KBM-7 (cell line): ENCODE data around the gene DPP4.
A peak's percentile ranks its signal among the peaks of the same experiment; 100 is the strongest.

Source experiments
- DNase-seq: peaks from one replicate; pipeline ENCODE4 v3.0.0-alpha.2; 2015
- in situ Hi-C: fragments of 300-500 bp; cut with MboI; formaldehyde crosslinking; loops from 2 replicates; pipeline ENCODE4 v1.14.3; 2020; ENCODE audit warnings: low sequenced_read_pairs, low pct_unique_long_range_greater_than_20kb, mixed read lengths

Gene DPP4

DNA sequence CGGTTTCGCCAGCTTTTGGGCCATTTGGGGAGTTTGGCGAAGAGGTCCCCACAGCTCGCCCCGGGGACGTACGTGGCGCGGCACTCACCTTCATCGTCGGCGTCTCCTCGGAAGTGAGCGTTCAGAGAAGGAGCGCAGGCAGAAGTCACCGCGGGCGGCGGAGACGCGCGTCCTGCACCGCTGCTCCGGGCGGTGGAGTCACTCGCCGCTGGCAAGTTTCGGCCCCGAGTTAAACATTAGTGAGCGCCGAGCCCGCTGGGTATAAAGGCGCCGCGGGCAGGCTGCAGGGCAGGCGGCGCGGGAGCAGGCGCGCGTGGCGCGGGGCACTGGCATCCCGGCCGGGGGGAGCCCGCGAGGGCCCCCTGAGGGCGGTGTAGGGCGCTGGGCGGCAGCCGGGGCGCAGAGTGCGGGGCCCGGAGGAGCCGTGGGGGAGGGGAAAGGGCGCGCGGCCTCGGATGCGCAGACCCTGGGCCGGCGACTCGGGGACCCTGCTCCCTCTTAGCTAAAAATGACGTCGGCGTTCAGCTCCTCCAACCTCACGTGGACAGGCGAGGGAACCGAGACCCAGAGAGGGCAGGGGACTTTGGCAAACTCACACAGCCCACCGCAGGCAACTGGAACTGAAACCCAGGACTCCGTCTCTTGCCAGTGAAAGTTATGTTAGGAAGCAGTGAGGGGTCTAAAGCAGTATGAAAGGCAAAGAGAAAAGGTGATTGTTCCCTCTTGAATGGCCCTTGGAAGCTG lies at the start of gene DPP4:
Gene DPP4 (minus strand): TSS at position 328 of the 744 bp plus-strand sequence. CDS start 234 bp downstream, at position 94.
- DNase-seq: peak; percentile 53
- in situ Hi-C loops: no loop called here

DNA sequence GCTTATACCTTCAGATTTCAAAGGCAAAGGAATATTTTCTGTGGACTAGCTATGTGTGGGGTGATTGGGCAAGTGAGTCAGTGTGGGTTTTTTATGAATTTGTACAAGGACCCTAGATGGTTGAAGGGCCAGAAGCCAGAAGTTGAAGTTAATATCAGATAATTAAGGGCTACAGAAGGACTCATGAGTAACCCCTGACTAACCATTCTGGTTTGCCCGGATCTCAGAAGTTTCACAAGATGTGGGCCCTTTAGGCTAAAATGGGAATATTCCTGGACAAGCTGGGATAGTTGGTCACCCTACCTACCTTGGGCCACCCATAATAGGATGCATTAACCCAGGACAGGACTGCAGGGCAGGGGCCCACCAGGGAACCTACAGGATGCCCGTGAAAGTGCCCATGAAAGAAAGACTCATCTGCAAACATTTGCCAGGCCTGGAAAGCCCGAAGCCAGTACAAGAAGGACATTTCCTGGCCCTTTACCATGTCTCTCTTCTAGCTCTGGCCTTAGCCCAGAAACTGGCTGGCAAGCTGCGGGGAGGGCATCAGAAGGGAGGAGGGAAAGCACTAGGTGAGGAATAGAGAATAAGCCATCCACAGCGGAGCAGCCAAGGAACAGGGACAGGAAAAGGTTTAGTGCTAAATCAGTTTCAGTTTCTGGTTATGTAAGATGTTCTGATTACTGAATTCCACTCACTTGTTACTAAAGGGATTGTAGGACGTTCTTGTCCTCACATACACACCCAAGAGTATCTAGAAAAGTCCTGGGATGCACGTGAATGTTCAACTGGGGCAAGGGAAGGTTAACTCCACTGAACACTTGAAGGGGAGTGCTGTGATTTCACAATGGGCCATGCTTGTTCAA lies 44.4 kb upstream of the DPP4 start:
- in situ Hi-C loops: loop anchor here (25.0 kb wide), 1 partner anchor 531 kb away; no protein-coding TSS in a partner anchor

DNA sequence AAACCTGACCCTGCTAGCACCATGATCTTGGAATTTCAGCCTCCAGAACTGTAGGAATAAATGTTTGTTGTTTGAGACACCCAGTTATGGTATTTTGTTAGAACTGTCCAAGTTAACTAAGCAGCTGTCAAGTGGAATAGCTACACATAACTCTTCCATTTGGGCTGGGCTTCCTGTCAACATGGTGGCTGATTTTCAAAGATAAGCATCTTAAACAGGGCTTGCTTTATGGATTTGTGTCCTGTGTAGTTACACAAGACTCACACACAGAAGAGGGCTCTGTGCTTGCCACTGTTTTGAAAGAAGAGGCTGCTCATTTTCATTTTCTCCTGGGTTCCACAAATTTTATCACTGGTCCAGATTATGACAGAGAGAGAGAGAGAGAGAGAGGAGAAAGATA lies 42.3 kb upstream of the DPP4 start:
- peak; percentile 31 for DNase-seq
- in situ Hi-C loops: loop anchor here (25.0 kb wide), 1 partner anchor 529 kb away; no protein-coding TSS in a partner anchor

More for the DNA sequence above, 44.4 kb upstream of the DPP4 start:
- DNase-seq: no peak

DNA sequence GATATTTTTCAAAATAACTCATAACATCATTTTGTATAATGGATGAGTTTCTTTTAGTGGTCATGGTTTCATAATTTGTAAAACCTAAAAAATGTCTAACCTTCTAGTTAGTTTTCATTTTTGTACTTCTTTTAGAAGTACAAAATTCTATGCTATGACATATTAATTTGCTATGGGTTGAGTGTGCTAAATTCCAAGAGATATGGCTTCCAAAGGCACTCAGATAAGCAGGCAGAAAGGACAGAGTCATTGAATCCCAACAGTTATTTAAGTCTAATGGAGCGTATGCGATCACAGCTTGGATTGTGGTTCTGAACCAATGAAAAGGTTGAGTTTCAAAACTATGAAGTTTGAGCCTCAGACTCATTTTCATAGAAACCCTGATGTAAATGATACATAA lies 41.1 kb upstream of the DPP4 start:
- no peak for DNase-seq
- in situ Hi-C loops: loop anchor here (25.0 kb wide), 1 partner anchor 528 kb away; no protein-coding TSS in a partner anchor

DNA sequence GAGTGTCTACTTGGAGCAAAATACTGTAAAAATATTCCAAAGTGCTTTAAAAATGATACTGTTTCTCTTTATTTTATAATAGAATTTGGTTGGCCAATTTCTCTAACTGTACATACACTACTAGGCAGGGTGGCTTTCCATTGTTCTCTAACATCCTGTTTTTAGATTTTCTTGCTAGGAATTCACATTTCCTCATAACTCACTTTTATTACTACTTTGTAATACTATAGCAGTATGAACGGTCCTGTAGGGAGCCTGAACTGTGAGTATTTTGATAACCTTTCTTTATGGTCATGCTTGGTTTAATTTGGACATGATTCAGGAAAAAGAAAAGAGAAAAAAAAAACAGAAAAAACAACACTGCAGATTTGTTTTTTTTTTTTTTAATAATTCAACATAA lies 40.3 kb upstream of the DPP4 start:
- DNase-seq: peak; percentile 29
- in situ Hi-C loops: loop anchor here (25.0 kb wide), 1 partner anchor 527 kb away; no protein-coding TSS in a partner anchor

DNA sequence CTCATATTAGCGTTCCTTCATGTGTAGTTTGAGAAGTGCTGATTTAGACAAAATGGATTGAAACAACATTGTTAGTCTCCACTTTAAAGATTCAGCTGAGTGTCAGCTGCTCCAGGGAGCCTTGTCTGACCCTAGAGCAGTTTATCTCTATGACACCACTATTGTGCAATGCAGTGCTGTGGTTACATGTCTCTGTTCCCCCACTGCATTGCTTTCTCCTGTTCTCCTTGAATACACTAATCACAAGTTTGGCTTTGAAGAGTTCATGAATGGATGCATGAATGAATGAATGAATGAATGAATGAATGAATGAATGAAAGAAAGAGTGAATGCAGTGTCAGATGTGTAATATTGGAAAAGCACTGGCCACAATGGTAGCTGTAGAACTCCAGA lies 39.8 kb upstream of the DPP4 start:
- DNase-seq: peak; percentile 69

DNA sequence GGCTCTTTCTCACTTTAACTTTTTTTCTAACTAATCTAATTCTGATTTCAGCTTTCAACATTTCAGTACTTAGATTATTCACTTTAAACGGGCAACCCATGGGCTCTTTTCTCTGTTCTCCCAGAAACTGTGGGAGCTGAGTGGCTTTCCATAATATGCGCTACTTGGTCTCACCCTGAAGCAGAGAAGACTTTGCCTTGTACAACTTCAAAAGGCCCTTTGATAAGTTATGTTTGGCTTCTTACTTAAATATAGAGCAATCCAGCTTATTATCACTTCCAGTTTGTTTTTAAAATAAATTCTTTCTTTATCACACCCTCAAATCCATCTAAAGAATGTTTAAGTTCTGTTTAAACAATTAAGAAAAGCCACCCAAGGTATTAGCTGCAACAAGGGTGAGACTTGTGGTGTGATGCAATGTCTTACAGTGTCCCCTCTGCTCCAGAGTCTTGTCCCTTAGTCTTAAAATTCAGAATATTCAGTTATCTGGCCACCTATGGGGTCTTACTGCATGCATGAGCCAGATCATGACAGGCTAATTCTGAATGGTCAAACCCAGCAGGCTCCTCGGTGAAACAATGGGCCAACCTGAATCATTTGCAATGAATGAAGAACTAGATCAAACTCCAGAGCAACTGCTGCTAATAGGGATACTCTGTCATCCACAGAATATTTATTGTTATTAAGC lies 39.2 kb upstream of the DPP4 start:
- in situ Hi-C loops: loop anchor here (25.0 kb wide), 1 partner anchor 526 kb away; no protein-coding TSS in a partner anchor
- DNase-seq: no peak

More for the DNA sequence above, 39.8 kb upstream of the DPP4 start:
- in situ Hi-C loops: loop anchor here (25.0 kb wide), 1 partner anchor 526 kb away; no protein-coding TSS in a partner anchor

DNA sequence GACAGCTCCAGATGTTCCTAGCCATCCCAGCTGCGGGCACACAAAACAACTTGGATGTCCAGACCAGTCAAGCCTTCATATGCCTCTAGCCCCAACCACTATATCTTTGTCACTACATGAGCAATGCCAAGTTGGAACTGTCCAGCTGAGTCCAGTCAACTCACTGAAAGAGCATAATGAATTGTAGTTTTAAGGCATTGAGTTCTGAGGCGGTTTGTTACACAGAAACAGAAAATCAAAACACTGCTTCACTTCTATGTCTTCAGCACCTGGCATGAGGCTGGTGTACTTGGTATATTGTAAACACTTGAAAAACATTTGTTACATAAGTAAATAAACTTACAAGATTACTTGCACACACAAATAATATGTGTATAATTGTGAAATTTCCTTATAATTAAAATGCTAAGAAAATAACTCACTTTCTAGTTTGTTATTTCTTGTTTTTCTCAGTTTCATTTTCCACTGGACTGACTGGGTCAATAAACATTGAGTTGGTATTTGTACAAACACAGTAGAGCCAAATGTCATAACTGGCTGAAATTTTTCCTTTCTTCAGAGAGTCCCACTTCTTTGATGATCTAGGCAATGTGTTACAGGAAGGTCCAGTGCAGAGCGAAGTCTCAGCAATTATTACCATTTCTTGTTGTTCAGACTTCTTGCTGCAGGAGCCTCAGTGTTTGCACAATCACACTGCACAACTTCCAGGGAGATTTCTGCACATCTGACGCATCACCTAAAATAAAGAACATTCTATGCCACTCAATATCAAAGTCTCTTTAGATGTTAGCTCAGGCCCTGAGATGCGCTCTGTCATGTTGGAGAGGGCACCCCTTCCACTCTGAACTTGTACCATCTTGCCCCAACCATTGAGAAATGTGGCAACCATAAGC lies 38.2 kb upstream of the DPP4 start:
- in situ Hi-C loops: loop anchor here (25.0 kb wide), 1 partner anchor 525 kb away; no protein-coding TSS in a partner anchor
- DNase-seq: no peak

DNA sequence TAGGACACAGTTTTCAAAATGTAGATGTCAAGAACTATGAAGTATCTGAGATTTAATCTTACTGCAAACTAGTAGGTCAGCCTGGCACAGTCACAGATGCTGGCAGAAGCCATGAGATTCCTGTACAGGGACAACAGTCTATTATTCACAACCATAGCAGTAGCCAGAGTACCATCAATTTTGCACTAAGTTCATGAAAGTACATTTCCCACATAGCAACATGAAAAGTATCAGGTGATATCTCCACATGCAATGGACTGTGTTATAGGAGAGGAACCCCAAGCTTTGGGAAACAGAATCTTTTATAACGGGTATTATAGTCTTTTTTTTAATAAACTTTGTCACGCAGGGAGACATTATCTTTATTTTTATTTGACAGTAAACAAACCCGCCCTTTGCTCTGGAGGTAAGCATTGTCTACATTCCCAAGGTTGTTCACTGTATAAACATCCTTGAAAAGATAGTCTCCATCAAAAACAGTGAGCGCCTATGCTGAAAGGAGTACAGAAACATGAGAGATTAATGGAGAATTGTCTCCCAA lies 33.4 kb upstream of the DPP4 start:
- in situ Hi-C loops: loop anchor here (25.0 kb wide), 1 partner anchor 520 kb away; no protein-coding TSS in a partner anchor

DNA sequence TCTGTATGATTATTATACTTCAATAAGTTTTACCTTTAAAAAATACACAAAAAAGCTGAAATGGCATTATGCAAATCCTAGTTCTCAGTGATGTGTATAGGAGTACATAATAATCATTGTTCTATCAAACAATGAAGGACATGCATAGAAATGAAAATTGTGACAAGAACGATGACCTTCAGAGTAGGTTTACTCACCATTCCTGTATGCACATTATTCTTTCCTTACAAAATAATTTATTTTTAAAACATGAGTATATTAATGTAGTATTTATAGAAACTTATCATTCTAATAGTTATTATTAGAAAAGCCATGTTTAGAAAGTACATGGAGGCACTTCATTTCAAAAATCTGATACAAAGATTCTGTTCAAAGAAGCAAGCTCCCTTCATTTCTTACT lies 32.7 kb upstream of the DPP4 start:
- DNase-seq: no peak
- in situ Hi-C loops: loop anchor here (25.0 kb wide), 1 partner anchor 519 kb away; no protein-coding TSS in a partner anchor

More for the DNA sequence above, 33.4 kb upstream of the DPP4 start:
- no peak for DNase-seq

DNA sequence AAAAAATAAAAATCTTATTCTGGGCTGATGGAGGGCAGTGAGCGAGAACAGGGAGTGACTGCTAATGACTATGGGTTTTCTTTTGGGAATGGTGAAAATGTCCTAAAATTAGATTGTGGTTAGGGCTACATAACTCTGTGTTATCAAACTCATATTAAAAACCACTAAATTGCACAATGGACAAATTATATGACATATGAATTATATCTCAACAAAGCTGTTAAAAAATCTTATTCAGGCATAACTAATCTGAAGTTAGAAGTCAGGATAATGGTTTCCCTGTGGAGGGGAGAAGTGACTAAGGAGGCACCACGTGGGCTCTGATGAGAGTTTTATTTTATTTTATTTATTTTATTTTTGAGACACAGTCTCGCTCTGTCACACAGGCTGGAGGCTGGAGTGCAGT lies 32.1 kb upstream of the DPP4 start:
- in situ Hi-C loops: loop anchor here (25.0 kb wide), 1 partner anchor 519 kb away; no protein-coding TSS in a partner anchor
- DNase-seq: no peak

DNA sequence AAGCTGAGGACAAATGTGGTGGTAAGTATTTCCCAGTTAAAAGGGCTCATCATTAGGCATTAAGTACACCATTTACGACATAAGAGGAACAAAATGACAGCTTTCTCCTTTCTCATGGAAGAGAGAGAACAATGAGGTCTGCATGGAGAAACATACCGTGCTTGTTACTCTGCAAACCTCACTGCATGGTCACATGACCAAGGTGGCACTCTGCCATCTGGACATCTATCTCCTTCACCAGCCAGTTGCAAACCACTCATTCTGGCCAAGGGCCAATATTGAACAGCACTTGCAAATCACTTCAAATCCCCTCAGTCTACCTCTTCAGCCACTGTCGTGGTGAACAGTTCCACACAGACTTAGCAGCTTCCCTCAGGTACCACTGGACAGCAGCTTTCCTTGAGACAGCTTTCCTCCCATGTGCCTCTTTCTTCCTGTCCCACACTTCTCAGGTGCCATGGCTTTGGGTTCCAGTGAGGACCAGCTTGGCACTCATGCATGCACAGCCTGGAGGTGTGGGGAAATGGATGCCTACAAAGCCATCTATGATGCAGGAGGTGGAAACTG lies 29.5 kb upstream of the DPP4 start:
- no peak for DNase-seq
- in situ Hi-C loops: loop anchor here (25.0 kb wide), 1 partner anchor 516 kb away; no protein-coding TSS in a partner anchor

DNA sequence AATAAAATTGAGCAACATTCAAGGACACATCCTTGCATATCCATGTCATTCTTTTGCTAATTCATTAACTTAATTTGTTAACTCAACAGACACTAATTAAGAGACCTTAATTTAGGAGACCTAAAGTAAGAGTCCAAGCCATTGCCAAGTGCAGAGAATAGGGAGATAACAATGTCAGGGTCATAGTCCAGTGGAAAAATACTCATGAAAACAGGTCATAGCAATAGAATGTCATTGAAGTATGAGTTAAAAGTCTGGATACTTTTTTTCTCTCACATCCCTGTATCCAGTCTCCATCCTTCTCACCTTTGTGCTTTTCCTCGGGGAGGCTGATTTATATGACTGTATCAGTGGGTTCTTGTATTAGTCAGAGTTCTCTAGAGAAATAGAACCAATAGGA lies 26.6 kb upstream of the DPP4 start:
- in situ Hi-C loops: loop anchor here (25.0 kb wide), 1 partner anchor 513 kb away; no protein-coding TSS in a partner anchor
- no peak for DNase-seq

DNA sequence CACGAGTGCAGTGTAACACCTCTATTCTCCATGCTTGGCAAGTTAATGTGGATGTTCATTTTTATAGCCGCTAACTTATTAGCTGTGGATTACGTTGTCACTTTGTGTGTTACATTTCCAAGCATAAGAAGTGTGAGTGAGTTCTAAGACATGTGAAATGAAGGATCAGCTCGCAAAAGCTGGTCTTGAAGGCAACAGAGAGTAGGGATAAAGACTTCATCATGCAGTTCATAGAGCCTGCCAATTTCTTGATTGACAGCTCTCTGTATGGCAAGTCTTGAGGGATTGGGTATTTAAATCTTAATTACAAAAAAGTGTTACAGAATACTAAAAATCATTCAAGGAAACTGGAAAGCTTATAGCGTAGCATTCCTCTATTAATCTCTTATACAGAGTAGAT lies 25.8 kb upstream of the DPP4 start:
- in situ Hi-C loops: loop anchor here (25.0 kb wide), 1 partner anchor 513 kb away; no protein-coding TSS in a partner anchor
- no peak for DNase-seq

DNA sequence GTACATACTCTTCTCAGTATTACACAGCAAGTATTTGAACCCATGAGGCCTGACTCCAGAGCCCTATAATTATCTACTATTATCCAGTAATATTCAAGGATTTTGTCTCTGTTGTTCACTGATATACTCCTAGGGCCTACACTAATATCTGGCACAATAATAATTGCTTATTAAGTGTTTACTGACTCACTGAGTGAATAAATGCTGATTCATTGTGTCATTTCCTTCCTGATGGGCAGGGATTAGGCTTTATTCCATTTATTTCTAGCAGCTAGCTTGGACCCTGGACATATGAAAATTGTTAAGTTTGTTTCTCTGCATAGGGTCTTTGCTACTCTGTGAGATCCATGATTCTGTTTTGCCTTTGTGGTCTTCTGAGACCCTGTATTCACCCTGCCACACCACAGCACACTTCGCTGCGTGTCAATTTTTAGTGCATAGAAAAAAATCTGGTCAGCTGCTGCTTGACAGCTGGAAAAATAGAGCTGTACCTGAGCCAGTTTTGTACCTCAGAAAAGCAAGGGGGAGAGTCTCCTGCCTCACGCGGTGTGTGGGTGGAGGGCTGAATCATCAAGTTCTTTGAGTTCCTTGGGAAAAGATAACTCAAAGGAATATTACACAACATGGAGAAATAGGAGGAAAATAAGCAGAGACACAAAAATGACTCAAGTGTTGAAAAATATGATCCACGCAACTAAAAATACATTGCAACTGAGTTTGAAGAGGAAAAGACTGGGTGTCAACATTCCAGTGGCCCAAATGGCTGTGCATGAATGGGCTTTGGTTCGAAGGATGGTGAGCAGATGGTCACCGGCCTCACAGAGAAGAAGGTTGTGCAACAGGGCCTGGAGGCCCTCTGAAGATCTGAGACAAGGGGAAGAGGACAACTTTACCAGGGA lies 18.9 kb upstream of the DPP4 start:
- no peak for DNase-seq
- in situ Hi-C loops: no loop called here

DNA sequence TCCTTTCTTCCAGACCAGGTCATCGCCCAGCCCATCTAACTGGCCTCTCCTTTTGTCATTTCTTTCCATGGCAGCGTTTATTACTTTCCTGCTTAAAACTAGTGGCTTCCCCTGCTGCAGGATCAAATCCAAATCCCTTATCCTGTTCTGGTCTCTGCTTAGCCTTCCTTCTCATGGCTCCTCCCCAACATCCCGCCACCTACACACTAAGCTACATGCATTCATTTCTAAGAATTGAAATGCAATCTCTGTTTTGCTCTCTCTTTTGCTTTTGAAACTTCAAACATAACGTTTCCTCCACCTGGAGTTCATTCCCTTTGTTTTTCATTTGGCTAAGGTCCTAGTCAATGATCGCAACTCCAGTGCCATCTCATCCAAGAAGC lies 18.0 kb upstream of the DPP4 start:
- no peak for DNase-seq
- in situ Hi-C loops: no loop called here
